Measurements from ENCODE around the gene IFFO2. TPM values are rescaled to one million over a fixed set of nuclear protein-coding genes. Genes with fewer than 3 reads are reported as not detected.
A peak's percentile ranks its signal among the peaks of the same experiment; 100 is the strongest.

Gene IFFO2
- total and polyA plus RNA-seq, 2 experiments from 2014 or later, result 0.71 to 7.5 TPM

- TF ChIP-seq, protein P1, sequence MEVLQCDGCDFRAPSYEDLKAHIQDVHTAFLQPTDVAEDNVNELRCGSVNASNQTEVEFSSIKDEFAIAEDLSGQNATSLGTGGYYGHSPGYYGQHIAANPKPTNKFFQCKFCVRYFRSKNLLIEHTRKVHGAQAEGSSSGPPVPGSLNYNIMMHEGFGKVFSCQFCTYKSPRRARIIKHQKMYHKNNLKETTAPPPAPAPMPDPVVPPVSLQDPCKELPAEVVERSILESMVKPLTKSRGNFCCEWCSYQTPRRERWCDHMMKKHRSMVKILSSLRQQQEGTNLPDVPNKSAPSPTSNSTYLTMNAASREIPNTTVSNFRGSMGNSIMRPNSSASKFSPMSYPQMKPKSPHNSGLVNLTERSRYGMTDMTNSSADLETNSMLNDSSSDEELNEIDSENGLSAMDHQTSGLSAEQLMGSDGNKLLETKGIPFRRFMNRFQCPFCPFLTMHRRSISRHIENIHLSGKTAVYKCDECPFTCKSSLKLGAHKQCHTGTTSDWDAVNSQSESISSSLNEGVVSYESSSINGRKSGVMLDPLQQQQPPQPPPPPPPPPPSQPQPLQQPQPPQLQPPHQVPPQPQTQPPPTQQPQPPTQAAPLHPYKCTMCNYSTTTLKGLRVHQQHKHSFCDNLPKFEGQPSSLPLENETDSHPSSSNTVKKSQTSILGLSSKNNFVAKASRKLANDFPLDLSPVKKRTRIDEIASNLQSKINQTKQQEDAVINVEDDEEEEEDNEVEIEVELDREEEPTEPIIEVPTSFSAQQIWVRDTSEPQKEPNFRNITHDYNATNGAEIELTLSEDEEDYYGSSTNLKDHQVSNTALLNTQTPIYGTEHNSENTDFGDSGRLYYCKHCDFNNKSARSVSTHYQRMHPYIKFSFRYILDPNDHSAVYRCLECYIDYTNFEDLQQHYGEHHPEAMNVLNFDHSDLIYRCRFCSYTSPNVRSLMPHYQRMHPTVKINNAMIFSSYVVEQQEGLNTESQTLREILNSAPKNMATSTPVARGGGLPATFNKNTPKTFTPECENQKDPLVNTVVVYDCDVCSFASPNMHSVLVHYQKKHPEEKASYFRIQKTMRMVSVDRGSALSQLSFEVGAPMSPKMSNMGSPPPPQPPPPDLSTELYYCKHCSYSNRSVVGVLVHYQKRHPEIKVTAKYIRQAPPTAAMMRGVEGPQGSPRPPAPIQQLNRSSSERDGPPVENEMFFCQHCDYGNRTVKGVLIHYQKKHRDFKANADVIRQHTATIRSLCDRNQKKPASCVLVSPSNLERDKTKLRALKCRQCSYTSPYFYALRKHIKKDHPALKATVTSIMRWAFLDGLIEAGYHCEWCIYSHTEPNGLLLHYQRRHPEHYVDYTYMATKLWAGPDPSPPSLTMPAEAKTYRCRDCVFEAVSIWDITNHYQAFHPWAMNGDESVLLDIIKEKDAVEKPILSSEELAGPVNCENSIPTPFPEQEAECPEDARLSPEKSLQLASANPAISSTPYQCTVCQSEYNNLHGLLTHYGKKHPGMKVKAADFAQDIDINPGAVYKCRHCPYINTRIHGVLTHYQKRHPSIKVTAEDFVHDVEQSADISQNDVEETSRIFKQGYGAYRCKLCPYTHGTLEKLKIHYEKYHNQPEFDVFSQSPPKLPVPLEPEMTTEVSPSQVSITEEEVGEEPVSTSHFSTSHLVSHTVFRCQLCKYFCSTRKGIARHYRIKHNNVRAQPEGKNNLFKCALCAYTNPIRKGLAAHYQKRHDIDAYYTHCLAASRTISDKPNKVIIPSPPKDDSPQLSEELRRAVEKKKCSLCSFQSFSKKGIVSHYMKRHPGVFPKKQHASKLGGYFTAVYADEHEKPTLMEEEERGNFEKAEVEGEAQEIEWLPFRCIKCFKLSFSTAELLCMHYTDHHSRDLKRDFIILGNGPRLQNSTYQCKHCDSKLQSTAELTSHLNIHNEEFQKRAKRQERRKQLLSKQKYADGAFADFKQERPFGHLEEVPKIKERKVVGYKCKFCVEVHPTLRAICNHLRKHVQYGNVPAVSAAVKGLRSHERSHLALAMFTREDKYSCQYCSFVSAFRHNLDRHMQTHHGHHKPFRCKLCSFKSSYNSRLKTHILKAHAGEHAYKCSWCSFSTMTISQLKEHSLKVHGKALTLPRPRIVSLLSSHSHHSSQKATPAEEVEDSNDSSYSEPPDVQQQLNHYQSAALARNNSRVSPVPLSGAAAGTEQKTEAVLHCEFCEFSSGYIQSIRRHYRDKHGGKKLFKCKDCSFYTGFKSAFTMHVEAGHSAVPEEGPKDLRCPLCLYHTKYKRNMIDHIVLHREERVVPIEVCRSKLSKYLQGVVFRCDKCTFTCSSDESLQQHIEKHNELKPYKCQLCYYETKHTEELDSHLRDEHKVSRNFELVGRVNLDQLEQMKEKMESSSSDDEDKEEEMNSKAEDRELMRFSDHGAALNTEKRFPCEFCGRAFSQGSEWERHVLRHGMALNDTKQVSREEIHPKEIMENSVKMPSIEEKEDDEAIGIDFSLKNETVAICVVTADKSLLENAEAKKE (CRISPR knock-in tag; IDR thresholded peaks at IDR 0.05), result no peak
- no peak for TF ChIP-seq CREB1 (CRISPR knock-in tag; IDR thresholded peaks at IDR 0.05; ENCODE audit: low read depth)
These were observed 41.1 kb downstream of the IFFO2 start (continued) for GRCh38 chr1:18915341-18915740.

- no peaks in the 10 kb centered on the region for H3F3A ChIP-seq (replicated peaks; ENCODE audit: low read depth)
- peaks cover 5% of the 10 kb centered on the region for H3K4me1 Mint-ChIP-seq
- peaks cover 1% of the 10 kb centered on the region for H3K27me3 Mint-ChIP-seq (ENCODE audit: insufficient read depth, low read depth, poor library complexity)
- no peaks in the 10 kb centered on the region for H3K27me3 ChIP-seq (ENCODE audit: insufficient read depth)
- no peaks in the 10 kb centered on the region for H3K9me2 ChIP-seq (ENCODE audit: insufficient read depth)
- H3K4me1 ChIP-seq (ENCODE audit: insufficient read depth), result no peaks in the 10 kb centered on the region
- H3K4me3 Mint-ChIP-seq, result no peak overlapping the region
- no peaks in the 10 kb centered on the region for H4K20me1 ChIP-seq (replicated peaks; ENCODE audit: insufficient read depth)
- H2AFZ ChIP-seq, result 0 out of 2 replicates have a peak overlapping the region, but pooled peaks have one; percentile 72
- no peaks in the 10 kb centered on the region for H3K79me2 ChIP-seq (replicated peaks; ENCODE audit: insufficient read depth)
- no peak overlapping the region for H3K4me3 ChIP-seq
- DNase-seq (ENCODE audit: low spot score), result peak; percentile 92
- no peaks in the 10 kb centered on the region for H3K36me3 Mint-ChIP-seq (ENCODE audit: low read depth)
- H3K27ac ChIP-seq (ENCODE audit: low read depth), result no peak overlapping the region
- peak; percentile 93 for ATAC-seq
- peak overlapping the region; percentile 30; the same call in 1 of the 2 replicates for H3K27ac Mint-ChIP-seq
- H3K4me2 ChIP-seq, result no peak overlapping the region
- TF ChIP-seq, protein P2, sequence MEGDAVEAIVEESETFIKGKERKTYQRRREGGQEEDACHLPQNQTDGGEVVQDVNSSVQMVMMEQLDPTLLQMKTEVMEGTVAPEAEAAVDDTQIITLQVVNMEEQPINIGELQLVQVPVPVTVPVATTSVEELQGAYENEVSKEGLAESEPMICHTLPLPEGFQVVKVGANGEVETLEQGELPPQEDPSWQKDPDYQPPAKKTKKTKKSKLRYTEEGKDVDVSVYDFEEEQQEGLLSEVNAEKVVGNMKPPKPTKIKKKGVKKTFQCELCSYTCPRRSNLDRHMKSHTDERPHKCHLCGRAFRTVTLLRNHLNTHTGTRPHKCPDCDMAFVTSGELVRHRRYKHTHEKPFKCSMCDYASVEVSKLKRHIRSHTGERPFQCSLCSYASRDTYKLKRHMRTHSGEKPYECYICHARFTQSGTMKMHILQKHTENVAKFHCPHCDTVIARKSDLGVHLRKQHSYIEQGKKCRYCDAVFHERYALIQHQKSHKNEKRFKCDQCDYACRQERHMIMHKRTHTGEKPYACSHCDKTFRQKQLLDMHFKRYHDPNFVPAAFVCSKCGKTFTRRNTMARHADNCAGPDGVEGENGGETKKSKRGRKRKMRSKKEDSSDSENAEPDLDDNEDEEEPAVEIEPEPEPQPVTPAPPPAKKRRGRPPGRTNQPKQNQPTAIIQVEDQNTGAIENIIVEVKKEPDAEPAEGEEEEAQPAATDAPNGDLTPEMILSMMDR (conservative IDR thresholded peaks at IDR 0.05; ENCODE audit: low read depth in 2 of 2), result peak; percentile 99 to 100
- TF ChIP-seq, protein P3, sequence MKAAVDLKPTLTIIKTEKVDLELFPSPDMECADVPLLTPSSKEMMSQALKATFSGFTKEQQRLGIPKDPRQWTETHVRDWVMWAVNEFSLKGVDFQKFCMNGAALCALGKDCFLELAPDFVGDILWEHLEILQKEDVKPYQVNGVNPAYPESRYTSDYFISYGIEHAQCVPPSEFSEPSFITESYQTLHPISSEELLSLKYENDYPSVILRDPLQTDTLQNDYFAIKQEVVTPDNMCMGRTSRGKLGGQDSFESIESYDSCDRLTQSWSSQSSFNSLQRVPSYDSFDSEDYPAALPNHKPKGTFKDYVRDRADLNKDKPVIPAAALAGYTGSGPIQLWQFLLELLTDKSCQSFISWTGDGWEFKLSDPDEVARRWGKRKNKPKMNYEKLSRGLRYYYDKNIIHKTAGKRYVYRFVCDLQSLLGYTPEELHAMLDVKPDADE (IDR thresholded peaks at IDR 0.05), result no peak
- no peak for TF ChIP-seq POLR2AphosphoS5 (IDR thresholded peaks at IDR 0.05; ENCODE audit: low read depth)
- 0 out of 2 replicates have a peak, but pooled peaks have one; percentile 7 for TF ChIP-seq CREB1 (CRISPR knock-in tag; IDR thresholded peaks at IDR 0.05; ENCODE audit: low read depth)
- H3K9me3 Mint-ChIP-seq, result no peaks in the 10 kb centered on the region
- no peaks in the 10 kb centered on the region for H3K36me3 ChIP-seq (ENCODE audit: insufficient read depth)
These were observed 43.2 kb downstream of the IFFO2 start for GRCh38 chr1:18913065-18913835.
